OCI-LY7 (cell line): ENCODE data around the gene NPAS2. TPM values are rescaled to one million over a fixed set of nuclear protein-coding genes. Genes with fewer than 3 reads are reported as not detected.

Experiments used
- BruUV-seq: library from RNA; stranded (reverse); fragments of 400-500 nt; replicated peaks from 2 replicates; lab custom pipeline; 2021; lab: Mats Ljungman, UMichigan
- CTCF ChIA-PET: fragments of 300-600 bp; sonication (Branson Sonifier 250); formaldehyde crosslinking; loops from one replicate; lab custom pipeline; 2022; ENCODE audit warnings: antibody characterized with exemption; ENCODE audit not compliant: unreplicated experiment; lab: Charles Lee
- POLR2A ChIA-PET: fragments of 300-600 bp; sonication (Branson Sonifier 250); formaldehyde crosslinking; loops from one replicate; lab custom pipeline; 2022; ENCODE audit warnings: antibody characterized with exemption; lab: Charles Lee
- DNase-seq: peaks from one replicate; pipeline ENCODE4 v3.0.0-alpha.2; 2015; ENCODE audit warnings: low spot score
- H2AFZ ChIP-seq: fragments of 200-600 bp; sonication (generic), shearing (Covaris generic); 2 replicates; pipeline ENCODE4 v1.6.1; 2014; ENCODE audit warnings: mild to moderate bottlenecking, antibody characterized with exemption, low read length, moderate library complexity
- H3K27ac ChIP-seq: fragments of 200-600 bp; sonication (generic); 2 replicates; pipeline ENCODE4 v1.5.1; 2014; ENCODE audit warnings: mixed run types, low read depth, mild to moderate bottlenecking, moderate library complexity, low read length, inconsistent platforms; ENCODE audit not compliant: poor library complexity, severe bottlenecking
- H3K36me3 ChIP-seq: fragments of 200-600 bp; sonication (generic); 2 replicates; pipeline ENCODE4 v1.6.1; 2014; ENCODE audit warnings: mild to moderate bottlenecking, antibody characterized with exemption, low read length, moderate library complexity, mixed read lengths; ENCODE audit not compliant: insufficient read depth
- H3K4me1 ChIP-seq: fragments of 200-600 bp; sonication (generic); 2 replicates; pipeline ENCODE4 v1.5.1; 2014; ENCODE audit warnings: mild to moderate bottlenecking, low read length; ENCODE audit not compliant: insufficient read depth, poor library complexity, severe bottlenecking
- H3K4me2 ChIP-seq: fragments of 200-600 bp; sonication (generic); 2 replicates; pipeline ENCODE4 v1.6.1; 2014; ENCODE audit warnings: mild to moderate bottlenecking, low read length
- H3K4me3 ChIP-seq: fragments of 200-600 bp; sonication (generic); 2 replicates; pipeline ENCODE4 v1.5.1; 2014; ENCODE audit warnings: mild to moderate bottlenecking, low read depth, low read length; ENCODE audit not compliant: poor library complexity, severe bottlenecking
- H3K79me2 ChIP-seq: fragments of 200-600 bp; sonication (generic); 2 replicates; pipeline ENCODE4 v1.6.1; 2016; ENCODE audit warnings: low read depth, mild to moderate bottlenecking, low read length, moderate library complexity, mixed read lengths; ENCODE audit not compliant: insufficient read depth
- H3K9me2 ChIP-seq: fragments of 200-600 bp; sonication (generic); 2 replicates; pipeline ENCODE4 v1.6.1; 2016; ENCODE audit warnings: mild to moderate bottlenecking, low read length, mixed read lengths; ENCODE audit not compliant: insufficient read depth
- H3K9me3 ChIP-seq: fragments of 200-600 bp; sonication (generic); 2 replicates; pipeline ENCODE4 v1.6.1; 2014; ENCODE audit warnings: mild to moderate bottlenecking, mixed run types, low read length, mixed read lengths
- H4K20me1 ChIP-seq: fragments of 200-600 bp; sonication (generic); 2 replicates; pipeline ENCODE4 v1.6.1; 2014; ENCODE audit warnings: mild to moderate bottlenecking, antibody characterized with exemption, low read length, moderate library complexity, mixed read lengths; ENCODE audit not compliant: insufficient read depth
- CTCF ChIP-seq: fragments of 200-600 bp; sonication (generic); conservative IDR thresholded peaks from 2 replicates; pipeline ENCODE4 v1.5.1; 2014; ENCODE audit warnings: mild to moderate bottlenecking, antibody characterized with exemption, low read length, moderate library complexity, mixed read lengths
- EZH2phosphoT487 ChIP-seq: fragments of 200-600 bp; sonication (generic); IDR thresholded peaks from 2 replicates; pipeline ENCODE4 v1.6.1; 2018; ENCODE audit warnings: low read depth, borderline replicate concordance, mild to moderate bottlenecking, mixed run types, antibody characterized with exemption, low read length, moderate library complexity, mixed read lengths
- intact Hi-C: fragments of 100-400 bp; cut with micrococcal nuclease; formaldehyde crosslinking; loops from one replicate; pipeline ENCODE4 v1.10.0; 2022; ENCODE audit not compliant: unreplicated experiment
- total RNA-seq, 2 experiments: library from RNA; depleted of rRNA in 1 of 2; stranded (reverse); fragments of >200 nt in 1 of 2; shearing (Covaris generic) in 1 of 2; gene quantifications; 2 replicates each; pipeline ENCODE4 v1.2.3, GENCODE V29; 2014 to 2022

NPAS2 gene
- total RNA-seq, 2 experiments from 2014 or later: not detected

GRCh38 chr2:100895402-100895801, 75.5 kb downstream of the NPAS2 start:
- Histone ChIP-seq H3K9me3 (no peaks in the 10 kb centered on the region), H2AFZ (no peak overlapping the region), H3K36me3 (no peaks in the 10 kb centered on the region), H3K79me2 (no peaks in the 10 kb centered on the region), H3K27ac (no peak overlapping the region), H3K4me1 (no peaks in the 10 kb centered on the region), H4K20me1 (no peaks in the 10 kb centered on the region), H3K9me2 (no peaks in the 10 kb centered on the region), H3K4me2 (no peak overlapping the region), H3K4me3 (no peak overlapping the region)
- ChIA-PET CTCF (no interaction called here), POLR2A (no interaction called here)
- intact Hi-C loops: no loop called here
- DNase-seq: no peak
- no TSS peak for BruUV-seq
- TF ChIP-seq EZH2phosphoT487: no peak
- TF ChIP-seq CTCF: no peak

- ChIA-PET CTCF (no interaction called here), POLR2A (no interaction called here)
- Histone ChIP-seq H3K27ac (no peak overlapping the region), H3K9me2 (no peaks in the 10 kb centered on the region), H3K36me3 (no peaks in the 10 kb centered on the region), H3K9me3 (no peaks in the 10 kb centered on the region), H3K4me3 (no peak overlapping the region), H2AFZ (no peak overlapping the region), H3K79me2 (no peaks in the 10 kb centered on the region), H3K4me1 (no peaks in the 10 kb centered on the region), H4K20me1 (no peaks in the 10 kb centered on the region), H3K4me2 (no peak overlapping the region)
- TF ChIP-seq EZH2phosphoT487 (no peak), CTCF (no peak)
- intact Hi-C loops: no loop called here
- no TSS peak for BruUV-seq
- no peak for DNase-seq
These were observed 76.2 kb downstream of the NPAS2 start for GRCh38 chr2:100895934-100896685.

- intact Hi-C loops: no loop called here
- no peaks in the 10 kb centered on the region for H3K4me1 ChIP-seq
- no TSS peak for BruUV-seq
- no peaks in the 10 kb centered on the region for H3K79me2 ChIP-seq
- H3K4me3 ChIP-seq: no peak overlapping the region
- no peaks in the 10 kb centered on the region for H4K20me1 ChIP-seq
- H3K36me3 ChIP-seq: no peaks in the 10 kb centered on the region
- no peaks in the 10 kb centered on the region for H3K9me3 ChIP-seq
- ChIA-PET POLR2A (interaction anchor here (0.9 kb wide), 1 partner anchor 15 kb away, joined by 4 read pairs; no protein-coding TSS in a partner anchor), CTCF (no interaction called here)
- H3K9me2 ChIP-seq: no peaks in the 10 kb centered on the region
- no peak for DNase-seq
- TF ChIP-seq EZH2phosphoT487: no peak
- H3K27ac ChIP-seq: no peak overlapping the region
- H2AFZ ChIP-seq: no peak overlapping the region
- no peak overlapping the region for H3K4me2 ChIP-seq
These were observed 78.2 kb downstream of the NPAS2 start for GRCh38 chr2:100898035-100898665.
